SHP77 (cell line): ENCODE results near the gene CD209.

ENCODE experiments used
- DNase-seq, 2 experiments: peaks; one replicate each; lab custom pipeline; 2025; lab: John Stamatoyannopoulos, UW

The CD209 gene

DNA sequence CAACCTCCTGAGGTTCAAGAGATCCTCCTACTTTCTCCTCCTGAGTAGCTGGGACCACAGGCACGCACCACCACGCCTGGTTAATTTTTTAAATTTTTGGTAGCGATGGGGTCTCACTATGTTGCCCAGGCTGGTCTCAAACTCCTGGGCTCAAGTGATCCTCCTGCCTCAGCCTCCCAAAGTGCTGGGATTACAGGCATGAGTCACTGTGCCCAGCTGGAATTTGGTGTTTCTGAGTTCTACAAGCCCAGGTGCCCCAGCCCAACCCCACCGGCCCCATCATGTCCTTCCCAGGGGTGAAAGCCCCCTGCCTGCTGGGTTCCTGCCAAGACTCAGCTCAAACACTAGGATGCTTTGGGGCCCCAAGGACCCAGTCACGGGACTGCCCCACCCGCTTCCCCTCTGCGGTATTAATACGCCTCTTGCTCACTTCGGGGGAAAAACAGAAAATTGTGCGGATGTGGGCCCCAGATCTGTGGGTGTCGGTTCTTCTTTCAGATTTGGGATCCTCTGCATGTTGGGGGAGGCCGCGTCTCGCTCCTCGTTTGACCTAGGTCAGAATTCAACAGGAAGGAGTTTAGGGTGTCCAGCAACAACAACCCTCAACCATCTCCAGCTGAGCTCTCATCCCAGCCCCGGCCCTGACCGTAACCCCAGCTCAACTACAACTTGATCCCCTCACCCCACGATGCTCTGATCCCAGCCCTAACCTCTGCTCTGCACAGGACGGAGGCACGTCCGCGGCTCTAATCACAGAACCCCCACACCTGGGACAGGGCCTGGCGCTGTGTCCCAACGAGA is 41.7 kb downstream of the CD209 start:
- DNase-seq: no peak

DNA sequence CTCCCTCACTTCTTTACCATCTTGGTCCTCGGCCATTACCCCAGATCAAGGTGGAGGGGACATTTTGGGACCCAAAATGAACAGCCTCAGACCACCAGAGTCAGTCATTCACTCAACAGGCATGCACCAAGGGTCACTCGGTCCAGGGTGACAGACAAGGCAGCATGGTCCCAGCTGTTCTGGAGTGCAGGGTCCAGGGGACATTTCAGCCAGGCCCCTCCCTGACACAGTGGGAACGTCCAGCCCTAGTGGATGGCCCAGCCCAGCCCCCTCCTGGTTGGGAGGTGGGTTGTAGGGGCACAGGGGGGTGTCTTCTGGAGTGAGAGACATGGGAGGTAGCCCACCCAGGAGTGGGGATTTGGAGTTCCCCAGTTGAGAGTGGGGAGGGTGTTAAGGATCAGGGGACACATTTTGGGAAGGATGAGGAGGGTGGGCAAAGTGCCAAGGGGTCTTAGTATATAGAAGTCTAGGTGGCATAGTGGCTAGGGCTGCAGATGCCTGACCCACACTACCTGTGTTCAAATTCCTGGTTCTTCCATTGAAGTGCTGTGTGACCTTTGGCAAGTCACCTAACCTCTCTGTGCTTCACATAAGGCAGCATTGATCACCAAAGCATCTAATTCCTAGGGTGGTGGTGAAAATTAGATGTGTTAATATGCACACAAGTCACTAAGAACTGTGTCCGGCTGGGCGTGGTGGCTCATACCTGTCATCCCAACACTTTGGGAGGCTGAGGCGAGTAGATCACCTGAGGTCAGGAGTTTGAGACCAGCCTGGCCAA is 42.9 kb downstream of the CD209 start:
- no peak for DNase-seq

DNA sequence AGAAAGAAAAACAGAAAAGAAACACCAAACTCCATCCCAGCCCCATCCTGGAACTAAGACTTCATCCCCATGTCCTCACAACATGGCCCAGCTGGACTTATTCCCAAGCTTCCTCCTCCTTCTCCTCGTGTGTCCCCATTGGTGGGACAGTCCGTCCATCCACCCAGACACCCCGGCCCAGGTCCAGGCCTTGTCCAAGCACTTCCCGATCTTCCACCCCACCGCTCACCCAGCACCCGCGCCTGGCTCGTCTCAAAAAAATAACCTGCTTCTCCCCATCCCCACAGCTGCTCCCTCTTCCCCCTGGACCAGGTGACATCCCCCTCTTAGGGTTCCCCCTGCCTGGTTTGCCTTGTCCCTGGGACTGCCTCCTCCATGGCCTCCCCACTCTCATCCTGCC is 44.0 kb downstream of the CD209 start:
- DNase-seq: no peak

DNA sequence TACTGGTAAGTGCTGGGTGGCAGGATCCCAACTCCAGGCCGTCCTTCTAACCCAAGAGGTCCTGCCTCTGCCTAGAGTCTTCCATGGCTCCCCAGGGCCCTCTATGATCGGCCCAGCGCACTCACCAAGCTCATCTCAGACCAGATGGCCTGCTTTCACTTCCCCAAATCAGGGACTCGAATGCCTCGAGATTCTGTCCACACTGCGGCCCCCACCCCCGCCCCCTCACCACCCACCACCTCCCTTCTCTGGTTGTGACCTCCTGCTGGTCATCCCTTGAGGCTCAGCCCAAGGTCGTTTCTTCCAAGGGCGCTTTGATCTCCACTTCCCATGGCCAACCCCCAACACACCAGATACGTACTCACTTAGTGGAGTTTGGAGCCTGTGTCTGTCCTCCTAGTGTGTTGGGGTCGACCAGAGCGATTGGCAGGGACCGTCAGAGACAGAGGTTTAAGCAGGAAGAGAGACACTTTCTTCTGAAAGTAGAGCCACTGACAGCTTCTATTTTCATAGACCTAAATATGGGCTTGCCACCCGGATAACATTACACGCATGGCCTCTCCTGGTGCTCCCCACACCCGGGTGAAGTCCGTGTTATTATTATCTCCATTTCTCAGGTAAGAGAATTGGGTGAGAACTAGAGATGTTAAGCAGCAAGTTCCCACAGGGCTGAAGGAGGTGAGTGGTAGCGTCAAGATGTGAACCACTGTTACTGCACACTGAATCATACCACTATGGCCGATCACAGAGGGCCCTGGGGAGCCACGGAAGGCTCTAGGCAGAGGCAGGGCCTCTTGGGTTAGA is 45.5 kb downstream of the CD209 start, which contains the start of gene FCER2:
Gene FCER2, minus strand, starts transcription at position 478 of the 804 bp plus-strand sequence. CDS start 2,371 bp downstream, outside the sequence.
- no peak for DNase-seq

DNA sequence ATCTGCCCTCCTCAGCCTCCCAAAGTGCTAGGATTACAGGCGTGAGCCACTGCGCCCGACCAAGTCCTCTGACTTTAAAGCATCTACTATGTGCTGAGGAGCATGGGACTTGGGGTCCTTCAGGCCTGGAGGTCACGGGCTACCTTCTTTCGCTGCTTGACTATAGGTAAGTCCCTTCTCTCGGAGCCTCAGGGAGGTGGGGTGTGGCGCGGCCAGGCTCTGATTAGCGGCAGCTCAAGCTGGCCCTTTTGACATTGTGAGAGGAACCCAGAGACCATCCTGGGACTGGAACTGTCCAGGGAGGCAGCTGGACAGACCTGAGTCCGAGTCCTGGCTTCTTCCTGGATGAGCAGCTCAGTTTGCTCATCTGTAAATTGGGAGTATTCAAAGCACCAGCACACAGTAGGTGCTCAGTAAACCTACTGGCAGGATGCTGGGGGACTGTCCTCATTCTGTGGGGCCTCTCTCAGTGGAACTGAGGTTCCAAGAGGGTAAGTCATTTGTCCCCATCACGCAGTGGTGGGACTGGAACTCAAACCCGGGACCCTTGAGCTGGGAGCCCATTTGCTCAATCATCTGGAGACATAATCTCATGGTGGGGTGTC is 46.2 kb downstream of the CD209 start:
- DNase-seq: no peak

DNA sequence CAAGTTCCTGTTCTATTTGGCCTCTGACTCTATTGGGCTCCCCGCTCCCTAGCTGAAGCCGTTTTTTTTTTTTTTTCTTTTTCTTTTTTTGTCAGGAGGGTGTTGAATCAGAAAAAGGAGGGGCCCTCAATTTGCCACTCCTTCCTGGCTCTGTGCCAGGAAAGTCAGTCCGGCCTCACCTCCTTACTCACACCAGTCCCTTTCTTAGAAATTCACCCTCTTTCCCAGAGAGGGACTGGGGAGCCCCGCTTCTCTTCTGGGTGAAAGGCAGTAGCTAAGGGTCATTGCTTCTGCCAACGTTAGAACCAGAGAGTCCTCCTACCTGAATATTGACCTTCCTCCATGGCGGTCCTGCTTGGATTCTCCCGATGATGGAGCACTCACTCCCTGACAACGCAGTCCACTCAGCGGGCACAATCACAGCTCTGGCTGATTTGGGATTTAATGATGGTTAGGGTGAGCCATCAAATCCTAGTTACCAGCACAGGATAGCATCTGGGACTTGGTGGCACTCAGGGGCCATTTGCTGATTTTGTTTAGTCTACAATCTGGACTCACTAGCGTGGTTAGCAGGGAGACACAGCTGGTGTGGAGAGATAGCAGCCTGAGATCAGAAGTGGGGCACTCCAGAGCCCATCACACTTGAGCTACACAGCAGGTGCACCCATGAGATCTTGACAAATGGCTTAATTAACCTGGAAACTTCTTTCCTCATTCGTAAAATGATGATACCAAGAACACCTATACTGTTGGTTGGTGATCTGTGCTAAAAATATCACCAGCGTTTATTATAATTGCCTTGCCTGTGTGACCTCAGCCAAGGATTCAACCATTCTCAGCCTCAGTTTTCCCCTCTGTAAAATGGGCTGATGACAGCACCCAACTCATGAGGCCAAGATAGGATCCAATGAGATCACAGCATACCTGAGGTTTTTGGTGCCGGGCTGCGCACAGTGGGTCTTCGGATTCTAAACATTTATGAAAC is 47.6 kb downstream of the CD209 start:
- DNase-seq: no peak

DNA sequence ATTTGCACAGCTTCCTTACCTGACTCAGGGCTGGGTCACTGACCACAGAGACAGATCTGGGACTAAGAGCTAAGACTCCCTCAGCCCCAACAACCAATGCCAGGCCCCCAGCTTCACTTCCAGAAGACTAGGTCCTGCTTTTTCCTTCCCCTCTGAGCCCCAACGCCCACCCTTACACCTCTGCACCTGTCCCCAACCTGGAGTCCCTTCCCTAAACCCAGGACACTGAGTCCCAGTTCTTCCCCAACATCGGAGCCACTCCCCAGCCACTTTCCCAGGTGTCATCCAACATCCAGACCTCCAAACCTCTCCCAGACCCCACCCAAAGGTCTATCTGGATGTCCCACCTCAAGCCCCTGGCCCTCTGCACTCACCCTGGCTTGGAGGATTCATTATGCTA is 48.3 kb downstream of the CD209 start:
- DNase-seq: no peak

DNA sequence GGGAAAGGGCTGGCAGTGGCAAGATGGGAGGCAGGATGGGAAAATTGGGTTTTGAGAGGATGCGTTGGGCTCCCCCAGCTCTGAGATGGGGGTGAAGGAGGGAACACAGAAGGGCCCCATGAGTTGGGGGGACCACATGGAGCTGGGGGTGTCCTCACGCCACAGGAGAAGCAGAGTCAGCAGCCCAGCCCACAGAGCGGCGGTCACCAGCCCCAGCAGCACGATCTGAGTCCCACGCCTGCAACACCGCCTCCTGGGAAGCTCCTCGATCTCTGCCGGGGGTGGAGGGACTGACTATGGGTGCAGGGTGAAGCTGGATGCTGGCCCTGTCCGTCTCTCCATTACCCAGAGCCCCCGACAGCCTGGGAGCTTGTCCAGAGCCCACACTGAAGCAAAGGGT is 48.8 kb downstream of the CD209 start:
- DNase-seq: no peak

DNA sequence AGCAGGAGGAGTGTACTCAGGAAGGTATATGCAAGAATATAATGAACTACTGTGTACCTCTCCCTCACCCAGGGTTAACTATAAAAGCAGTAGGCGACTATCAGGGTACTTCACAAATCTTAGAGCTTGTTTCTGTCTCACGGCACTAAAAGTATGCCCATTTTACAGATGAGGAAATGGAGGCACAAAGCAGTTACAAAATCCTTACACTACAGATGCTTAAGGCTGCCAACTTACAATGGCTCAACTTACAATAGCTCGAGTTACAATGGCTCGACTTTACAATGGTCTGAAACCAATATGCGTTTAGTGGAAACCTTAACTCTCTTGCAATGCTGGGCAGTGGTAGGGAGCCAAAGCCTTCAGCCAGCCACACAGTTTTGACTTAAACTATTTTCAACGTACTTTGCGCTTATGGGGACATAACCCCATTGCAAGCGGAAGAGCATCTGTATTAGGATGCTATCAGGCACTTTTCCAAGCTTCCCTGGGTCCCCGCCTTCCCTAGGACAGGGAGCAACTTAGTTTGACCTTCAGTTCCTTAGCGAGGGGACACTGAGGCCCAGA is 49.5 kb downstream of the CD209 start:
- no peak for DNase-seq

DNA sequence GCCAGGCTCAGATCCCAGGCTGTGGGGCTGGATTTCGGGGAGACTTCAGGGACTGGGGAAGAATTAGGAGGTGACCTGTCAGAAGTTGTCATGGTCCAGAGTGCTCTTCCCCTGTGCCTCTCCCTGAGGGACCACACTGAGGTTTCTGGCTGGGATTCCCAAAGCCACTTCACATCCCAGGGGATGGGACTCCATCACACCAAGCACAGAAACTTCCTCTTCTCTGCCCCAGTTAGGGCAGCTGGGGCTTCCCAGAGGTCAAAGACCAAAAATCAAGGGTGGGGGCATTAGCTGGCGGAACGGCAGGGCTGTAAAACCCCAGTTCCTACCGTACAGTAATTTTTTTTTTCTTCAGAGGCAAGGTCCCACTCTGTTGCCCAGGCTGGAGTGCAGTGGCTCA is 52.8 kb downstream of the CD209 start:
- DNase-seq: no peak

DNA sequence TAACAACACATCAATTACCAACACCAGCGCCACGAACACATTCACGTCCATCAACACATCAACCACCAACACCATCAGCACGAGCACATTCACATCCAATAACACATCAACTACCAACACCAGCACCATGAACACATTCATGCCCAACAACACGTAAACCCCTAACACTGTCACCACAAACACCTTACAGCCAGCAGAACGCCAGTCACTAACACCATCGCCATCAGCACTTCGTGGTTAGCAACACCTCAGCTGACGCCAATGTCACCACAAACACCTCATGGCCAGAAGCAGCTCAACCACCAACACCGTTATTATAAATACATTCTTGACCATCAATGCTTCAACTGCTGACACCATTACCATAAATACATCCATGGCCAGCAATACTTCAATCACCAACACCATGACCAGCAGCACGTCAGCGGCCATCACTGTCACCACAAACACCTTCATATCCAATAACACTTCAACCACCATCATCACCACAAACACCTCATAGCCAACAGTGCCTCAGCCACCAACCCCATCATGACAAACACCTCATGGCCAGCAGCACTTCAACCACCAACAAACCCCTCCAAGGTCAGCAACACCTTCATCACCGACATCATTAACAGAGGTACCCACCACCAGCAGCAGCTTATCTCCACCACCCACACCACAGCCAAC is 54.8 kb downstream of the CD209 start:
- DNase-seq: no peak

DNA sequence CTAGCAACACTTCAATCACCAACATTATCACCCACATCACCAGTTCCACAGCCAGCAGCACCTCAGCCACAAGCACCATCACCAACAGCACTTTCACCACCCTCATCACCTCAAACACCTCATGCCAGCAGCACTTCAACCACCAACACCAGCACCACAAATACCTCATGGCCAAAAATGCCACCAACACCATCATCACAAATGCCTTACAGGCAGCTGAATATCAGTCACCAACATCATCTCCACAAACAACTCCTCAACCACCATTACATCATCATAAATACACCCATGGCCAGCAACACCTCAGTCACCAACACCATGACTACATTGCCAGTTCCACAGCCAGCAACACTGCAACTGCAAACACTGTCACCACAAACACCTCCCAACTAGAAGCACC is 55.8 kb downstream of the CD209 start:
- no peak for DNase-seq

DNA sequence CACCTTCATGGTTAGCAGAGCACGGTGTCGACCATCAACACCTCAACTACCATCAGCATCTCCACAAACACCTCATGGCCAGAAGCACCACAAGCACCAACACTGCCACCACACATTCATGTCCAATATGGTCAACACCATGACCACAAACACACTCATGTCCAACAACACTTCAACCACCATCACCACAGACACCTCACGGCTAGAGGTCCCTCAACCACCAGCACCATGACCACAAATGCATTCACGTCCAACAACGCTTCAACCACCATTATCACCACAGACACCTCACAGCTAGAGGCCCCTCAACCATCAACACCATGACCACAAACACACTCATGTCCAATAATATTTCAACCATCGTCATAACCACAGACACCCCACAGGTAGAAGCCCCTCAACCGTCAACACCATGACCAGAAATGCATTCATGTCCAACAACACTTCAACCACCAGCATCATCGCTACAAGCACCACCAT is 56.5 kb downstream of the CD209 start:
- DNase-seq: no peak
